ENCODE data around the gene ATOH8. TPM values are rescaled to one million over a fixed set of nuclear protein-coding genes. Genes with fewer than 3 reads are reported as not detected.

ATOH8 gene
- total RNA-seq, 4 donors from 2014 or later = 2.0 to 24.6 (median 7.6) TPM

DNA sequence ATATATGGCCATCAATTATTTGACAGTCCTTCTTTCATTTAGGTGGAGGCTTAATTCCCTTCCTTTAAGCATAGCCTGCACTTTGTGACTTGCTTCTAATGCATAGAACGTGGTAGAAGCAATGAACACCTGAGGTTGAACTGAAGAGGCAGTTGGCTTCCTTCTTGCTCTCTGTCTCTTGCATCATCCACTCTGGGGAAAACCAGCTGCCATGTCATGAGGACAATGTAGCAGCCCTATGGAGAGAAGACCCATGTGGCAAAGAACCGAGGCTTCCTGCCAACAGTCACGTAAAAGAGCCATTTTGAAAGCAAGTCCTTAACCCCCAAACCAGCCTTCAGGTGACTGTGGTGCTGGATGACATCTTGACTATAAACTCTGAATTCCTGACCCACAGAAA lies 46.8 kb downstream of the ATOH8 start:
- no peak for TF ChIP-seq POLR2A (IDR thresholded peaks at IDR 0.05)
- TF ChIP-seq, protein P1, sequence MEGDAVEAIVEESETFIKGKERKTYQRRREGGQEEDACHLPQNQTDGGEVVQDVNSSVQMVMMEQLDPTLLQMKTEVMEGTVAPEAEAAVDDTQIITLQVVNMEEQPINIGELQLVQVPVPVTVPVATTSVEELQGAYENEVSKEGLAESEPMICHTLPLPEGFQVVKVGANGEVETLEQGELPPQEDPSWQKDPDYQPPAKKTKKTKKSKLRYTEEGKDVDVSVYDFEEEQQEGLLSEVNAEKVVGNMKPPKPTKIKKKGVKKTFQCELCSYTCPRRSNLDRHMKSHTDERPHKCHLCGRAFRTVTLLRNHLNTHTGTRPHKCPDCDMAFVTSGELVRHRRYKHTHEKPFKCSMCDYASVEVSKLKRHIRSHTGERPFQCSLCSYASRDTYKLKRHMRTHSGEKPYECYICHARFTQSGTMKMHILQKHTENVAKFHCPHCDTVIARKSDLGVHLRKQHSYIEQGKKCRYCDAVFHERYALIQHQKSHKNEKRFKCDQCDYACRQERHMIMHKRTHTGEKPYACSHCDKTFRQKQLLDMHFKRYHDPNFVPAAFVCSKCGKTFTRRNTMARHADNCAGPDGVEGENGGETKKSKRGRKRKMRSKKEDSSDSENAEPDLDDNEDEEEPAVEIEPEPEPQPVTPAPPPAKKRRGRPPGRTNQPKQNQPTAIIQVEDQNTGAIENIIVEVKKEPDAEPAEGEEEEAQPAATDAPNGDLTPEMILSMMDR (IDR thresholded peaks at IDR 0.05) = no peak

DNA sequence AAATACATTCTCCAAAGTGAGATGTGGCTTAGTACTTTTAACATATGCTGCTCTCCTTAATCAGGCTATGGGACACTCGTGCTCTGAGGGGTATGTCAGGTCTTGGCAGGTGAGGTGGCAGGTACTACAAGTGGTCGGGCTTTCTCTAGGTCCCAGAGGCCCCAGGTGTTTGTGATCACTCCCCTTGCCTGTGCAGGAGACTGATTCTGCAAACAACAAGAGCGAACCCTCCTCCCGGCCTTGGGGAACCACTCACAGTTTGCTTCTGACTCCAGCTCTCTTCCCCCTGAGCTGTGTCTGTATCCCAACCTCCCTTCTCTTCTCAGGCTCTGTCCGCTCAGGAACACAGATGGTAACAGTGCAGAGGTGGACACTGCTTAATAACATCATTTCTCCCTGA lies 48.1 kb downstream of the ATOH8 start:
- TF ChIP-seq, protein P1 (IDR thresholded peaks at IDR 0.05) = no peak
- TF ChIP-seq POLR2A (IDR thresholded peaks at IDR 0.05) = no peak
- H3K9me3 ChIP-seq = peaks cover 0 to 6% (median 0%) of the 10 kb centered on the region in 3 donors
- H3K4me1 ChIP-seq = peaks cover 0 to 13% (median 3%) of the 10 kb centered on the region in 3 donors
- 56 to 81% methylated on average over 2 of the region's 5 CpGs for WGBS, 2 donors
- H3K27me3 ChIP-seq = no peaks in the 10 kb centered on the region
- no peak overlapping the region for H3K27ac ChIP-seq
- DNase-seq = no peak
- H3K4me3 ChIP-seq = no peak overlapping the region
- H3K36me3 ChIP-seq = no peaks in the 10 kb centered on the region
- intact Hi-C loops (cut with DNase I) = loop anchor here (10.0 kb wide), 1 partner anchor 47 kb away; the partner anchor contains the start of gene ATOH8

More for the DNA sequence above, 46.8 kb downstream of the ATOH8 start:
- no peak overlapping the region for H3K27ac ChIP-seq
- no peaks in the 10 kb centered on the region for H3K27me3 ChIP-seq
- WGBS, 2 donors = 84 to 90% methylated on average over 2 to 3 of the region's 3 CpGs
- H3K4me1 ChIP-seq = peaks cover 5 to 26% (median 16%) of the 10 kb centered on the region in 3 donors
- no peaks in the 10 kb centered on the region for H3K36me3 ChIP-seq
- peaks cover 0 to 6% (median 0%) of the 10 kb centered on the region in 3 donors for H3K9me3 ChIP-seq
- intact Hi-C loops (cut with DNase I) = loop anchor here (10.0 kb wide), 1 partner anchor 46 kb away; the partner anchor contains the start of gene ATOH8
- DNase-seq = no peak
- no peak overlapping the region for H3K4me3 ChIP-seq

DNA sequence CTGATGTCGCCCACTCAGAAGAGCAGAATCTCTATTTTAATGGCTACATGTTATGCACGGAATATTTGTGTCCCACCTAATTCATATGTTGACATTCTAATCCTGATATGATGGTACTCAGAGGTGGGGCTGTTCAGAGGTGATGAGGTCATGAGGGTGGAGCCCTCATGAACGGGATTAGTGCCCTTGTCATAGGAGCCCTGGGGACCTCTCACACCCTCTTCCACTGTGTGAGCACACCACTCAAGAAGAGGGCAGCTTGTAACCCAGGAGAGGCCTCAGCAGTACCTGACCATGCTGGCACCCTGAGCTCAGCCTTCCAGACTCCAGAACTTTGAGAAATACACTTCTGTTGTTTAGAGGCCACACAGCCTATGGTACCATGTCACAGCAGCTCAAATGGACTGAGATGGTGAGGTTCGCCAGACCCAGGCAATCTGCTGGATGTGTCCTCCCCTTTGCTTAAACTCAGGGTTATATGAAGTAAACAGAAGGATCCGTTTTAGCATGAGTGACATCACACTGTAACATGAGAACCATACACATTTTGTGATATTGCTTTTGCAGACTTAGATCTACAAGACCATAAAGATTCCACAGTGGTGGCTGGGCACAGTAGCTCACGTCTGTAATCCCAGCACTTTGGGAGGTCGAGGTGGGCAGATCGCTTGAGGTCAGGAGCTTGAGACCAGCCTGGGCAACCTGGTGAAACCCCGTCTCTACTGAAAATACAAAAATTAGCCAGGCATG lies 48.7 kb downstream of the ATOH8 start:
- no peak overlapping the region for H3K27ac ChIP-seq
- TF ChIP-seq, protein P1 (IDR thresholded peaks at IDR 0.05) = no peak
- peaks cover 0 to 6% (median 0%) of the 10 kb centered on the region in 3 donors for H3K4me1 ChIP-seq
- DNase-seq = no peak
- intact Hi-C loops (cut with DNase I) = loop anchor here (10.0 kb wide), 1 partner anchor 48 kb away; the partner anchor contains the start of gene ATOH8
- WGBS, 2 donors = 81 to 88% methylated on average over 5 to 9 of the region's 9 CpGs
- no peak overlapping the region for H3K4me3 ChIP-seq
- H3K9me3 ChIP-seq = peaks cover 0 to 6% (median 0%) of the 10 kb centered on the region in 3 donors
- no peaks in the 10 kb centered on the region for H3K27me3 ChIP-seq
- H3K36me3 ChIP-seq = no peaks in the 10 kb centered on the region

DNA sequence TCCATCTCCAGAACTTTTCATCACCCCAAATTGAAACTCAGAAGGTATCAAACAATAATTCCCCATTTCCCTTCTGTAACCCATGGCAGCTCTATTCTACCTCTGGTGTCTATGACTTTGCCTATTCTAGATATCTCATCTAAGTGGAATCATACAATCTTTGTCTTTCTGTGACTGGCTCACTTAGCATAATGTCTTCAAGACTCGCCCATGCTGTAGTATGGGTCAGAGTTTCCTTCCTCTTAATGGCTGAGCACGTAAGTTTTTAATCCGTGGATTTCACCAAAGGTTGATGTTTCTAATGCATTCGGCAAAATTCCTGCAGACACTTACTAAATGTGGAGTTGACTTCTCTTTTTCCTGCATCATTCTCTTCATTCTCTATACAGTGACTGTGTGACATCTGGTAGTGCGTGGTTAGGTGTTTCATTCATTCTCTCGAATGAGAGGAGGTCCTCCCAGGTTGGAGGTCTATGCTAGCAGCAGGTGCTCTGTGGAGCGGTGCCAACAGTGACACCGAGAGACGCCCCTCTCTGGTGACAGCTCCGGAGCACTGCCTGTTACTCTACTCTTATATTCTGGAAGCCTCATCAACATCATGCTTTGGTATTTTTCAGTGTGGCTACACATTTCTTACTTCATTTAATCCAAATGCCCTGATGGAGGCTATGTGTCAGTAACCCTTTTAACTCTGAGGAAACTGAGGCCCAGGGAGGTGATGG lies 50.1 kb downstream of the ATOH8 start:
- Histone ChIP-seq H3K36me3 (no peaks in the 10 kb centered on the region), H3K4me3 (no peak overlapping the region), H3K27me3 (no peaks in the 10 kb centered on the region), H3K9me3 (peaks cover 0 to 6% (median 0%) of the 10 kb centered on the region in 3 donors), H3K4me1 (no peaks in the 10 kb centered on the region), H3K27ac (no peak overlapping the region)
- intact Hi-C loops (cut with DNase I) = loop anchor here (10.0 kb wide), 1 partner anchor 49 kb away; the partner anchor contains the start of gene ATOH8
- TF ChIP-seq, protein P1 (IDR thresholded peaks at IDR 0.05) = no peak
- TF ChIP-seq POLR2A (IDR thresholded peaks at IDR 0.05) = no peak
- DNase-seq = no peak
- 61 to 77% methylated on average over 9 to 10 of the region's 10 CpGs for WGBS, 2 donors

DNA sequence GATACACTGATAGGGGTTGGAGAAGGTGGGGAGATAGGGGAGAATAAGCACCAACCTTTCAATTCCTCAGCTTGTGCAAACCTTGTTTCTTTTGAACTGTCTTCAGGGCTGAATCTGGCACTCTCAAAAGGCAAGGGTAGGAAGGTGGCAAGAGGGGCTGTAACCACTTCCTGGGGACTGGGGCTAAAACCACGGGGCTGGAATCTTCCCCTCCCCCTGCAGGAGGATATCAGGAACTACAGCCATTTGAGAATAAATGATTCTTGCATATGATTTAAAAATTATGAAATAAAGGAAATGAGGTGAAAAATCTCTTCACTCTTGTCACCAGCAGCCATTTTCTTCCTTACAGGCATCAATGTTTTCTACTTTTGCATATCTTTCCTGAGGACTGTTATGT lies 50.8 kb downstream of the ATOH8 start:
- H3K27me3 ChIP-seq = no peaks in the 10 kb centered on the region
- no peak overlapping the region for H3K4me3 ChIP-seq
- TF ChIP-seq POLR2A (IDR thresholded peaks at IDR 0.05) = no peak
- TF ChIP-seq, protein P1 (IDR thresholded peaks at IDR 0.05) = peak in 5 of 6 experiments; percentile 46 to 55 (median 49)
- H3K9me3 ChIP-seq = peaks cover 0 to 6% (median 0%) of the 10 kb centered on the region in 3 donors
- intact Hi-C loops (cut with DNase I) = loop anchor here (10.0 kb wide), 1 partner anchor 50 kb away; the partner anchor contains the start of gene ATOH8
- no peak overlapping the region for H3K27ac ChIP-seq
- no peaks in the 10 kb centered on the region for H3K36me3 ChIP-seq
- no peak for DNase-seq
- 0% methylated on average over 1 of the region's 1 CpG for WGBS, 2 donors
- no peaks in the 10 kb centered on the region for H3K4me1 ChIP-seq

All from esophagus squamous epithelium (tissue), 5 donors.